ENCODE results near the gene ZNF516. TPM values are rescaled to one million over a fixed set of nuclear protein-coding genes. Genes with fewer than 3 reads are reported as not detected.

Gene ZNF516
- total RNA-seq, 1 donor: 27.7 TPM

GRCh38 chr18:76437011-76437410 lies 58.0 kb downstream of the ZNF516 start:
- H3K9me3 ChIP-seq (ENCODE audit: low read depth, low read length): no peaks in the 10 kb centered on the region
- no peak overlapping the region for H3K4me3 ChIP-seq (ENCODE audit: low read length)
- H3K4me1 ChIP-seq (ENCODE audit: insufficient read depth, low read length): no peaks in the 10 kb centered on the region
- H3K27me3 ChIP-seq (ENCODE audit: insufficient read depth, low read length): no peaks in the 10 kb centered on the region

GRCh38 chr18:76436342-76436741 lies 58.7 kb downstream of the ZNF516 start:
- H3K27me3 ChIP-seq (ENCODE audit: insufficient read depth, low read length): no peaks in the 10 kb centered on the region

GRCh38 chr18:76435316-76435989 lies 59.6 kb downstream of the ZNF516 start:
- Histone ChIP-seq H3K27me3 (ENCODE audit: insufficient read depth, low read length) (no peaks in the 10 kb centered on the region), H3K4me1 (ENCODE audit: insufficient read depth, low read length) (no peaks in the 10 kb centered on the region), H3K4me3 (ENCODE audit: low read length) (no peak overlapping the region), H3K9me3 (ENCODE audit: low read depth, low read length) (no peaks in the 10 kb centered on the region)

More at GRCh38 chr18:76436342-76436741, 58.7 kb downstream of the ZNF516 start:
- no peaks in the 10 kb centered on the region for H3K4me1 ChIP-seq (ENCODE audit: insufficient read depth, low read length)
- no peak overlapping the region for H3K4me3 ChIP-seq (ENCODE audit: low read length)
- no peaks in the 10 kb centered on the region for H3K9me3 ChIP-seq (ENCODE audit: low read depth, low read length)

DNA sequence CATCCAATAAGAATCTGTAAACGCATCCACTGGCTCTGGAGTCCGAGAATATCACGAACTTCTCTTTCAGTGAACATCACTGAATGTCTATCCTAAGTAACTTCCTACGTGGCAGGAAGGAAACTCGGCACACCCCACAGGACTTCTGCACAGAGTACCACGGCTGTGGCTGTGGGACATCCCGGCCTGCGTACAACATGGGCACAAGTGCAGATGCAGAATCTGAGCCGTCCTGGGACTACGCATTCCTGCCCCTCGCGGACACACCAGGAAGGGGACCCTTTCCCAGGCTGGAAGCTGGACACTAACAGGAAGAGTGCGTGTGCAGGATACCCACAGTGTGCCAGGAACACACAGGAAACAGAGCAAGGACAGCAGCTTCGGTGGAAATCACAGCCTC lies 60.6 kb downstream of the ZNF516 start:
- H3K9me3 ChIP-seq (ENCODE audit: low read depth, low read length): no peaks in the 10 kb centered on the region
- no peaks in the 10 kb centered on the region for H3K27me3 ChIP-seq (ENCODE audit: insufficient read depth, low read length)
- H3K4me3 ChIP-seq (ENCODE audit: low read length): no peak overlapping the region
- H3K4me1 ChIP-seq (ENCODE audit: insufficient read depth, low read length): no peaks in the 10 kb centered on the region

GRCh38 chr18:76433788-76434187 lies 61.3 kb downstream of the ZNF516 start:
- Histone ChIP-seq H3K27me3 (ENCODE audit: insufficient read depth, low read length) (no peaks in the 10 kb centered on the region), H3K4me1 (ENCODE audit: insufficient read depth, low read length) (no peaks in the 10 kb centered on the region), H3K4me3 (ENCODE audit: low read length) (no peak overlapping the region), H3K9me3 (ENCODE audit: low read depth, low read length) (no peaks in the 10 kb centered on the region)

DNA sequence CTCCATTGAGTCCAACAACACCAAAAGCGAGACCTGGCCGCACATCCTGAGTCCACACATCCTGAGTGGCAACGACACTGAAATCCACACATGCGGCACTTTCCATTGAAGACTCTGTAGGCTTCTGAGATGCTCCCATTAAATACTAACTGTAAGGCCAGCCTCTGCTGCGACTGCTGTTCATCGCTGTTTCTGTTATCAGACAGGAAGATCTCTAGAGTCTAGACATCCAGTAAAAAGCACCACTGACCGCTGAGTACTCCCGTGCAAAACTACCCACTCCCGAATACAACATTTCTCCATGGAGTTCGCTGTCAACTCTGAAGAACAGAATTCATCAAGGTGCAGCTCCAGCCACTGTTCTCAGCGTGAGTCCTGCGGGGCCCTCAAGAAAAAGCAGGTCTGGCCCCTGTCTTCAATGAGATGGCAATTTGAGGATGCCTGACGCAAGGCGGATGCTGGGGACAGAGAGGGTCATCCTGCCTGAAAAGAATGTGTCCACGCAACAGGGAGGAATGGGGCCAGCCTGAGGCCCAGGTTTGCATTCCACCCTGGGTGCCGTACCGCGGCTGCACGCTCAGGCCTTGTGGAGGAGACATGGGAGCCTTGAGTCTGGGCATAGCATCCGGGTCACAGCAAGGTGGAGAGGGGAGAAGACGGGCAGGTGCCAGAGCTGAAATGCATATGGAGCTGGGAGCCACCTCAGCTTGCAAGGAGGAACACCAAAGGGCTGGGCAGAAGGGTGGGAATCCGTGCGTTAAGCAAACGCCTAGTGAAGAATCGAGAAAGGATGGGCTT lies 61.9 kb downstream of the ZNF516 start:
- Histone ChIP-seq H3K4me1 (ENCODE audit: insufficient read depth, low read length) (no peaks in the 10 kb centered on the region), H3K27me3 (ENCODE audit: insufficient read depth, low read length) (no peaks in the 10 kb centered on the region), H3K4me3 (ENCODE audit: low read length) (no peak overlapping the region), H3K9me3 (ENCODE audit: low read depth, low read length) (no peaks in the 10 kb centered on the region)

- no peaks in the 10 kb centered on the region for H3K4me1 ChIP-seq (ENCODE audit: insufficient read depth, low read length)
- no peak overlapping the region for H3K4me3 ChIP-seq (ENCODE audit: low read length)
- no peaks in the 10 kb centered on the region for H3K27me3 ChIP-seq (ENCODE audit: insufficient read depth, low read length)
- H3K9me3 ChIP-seq (ENCODE audit: low read depth, low read length): no peaks in the 10 kb centered on the region
Measured at GRCh38 chr18:76432274-76432755, 62.7 kb downstream of the ZNF516 start.

- H3K4me3 ChIP-seq (ENCODE audit: low read length): no peak overlapping the region
- peaks cover 2% of the 10 kb centered on the region for H3K4me1 ChIP-seq (ENCODE audit: insufficient read depth, low read length)
- no peaks in the 10 kb centered on the region for H3K9me3 ChIP-seq (ENCODE audit: low read depth, low read length)
- H3K27me3 ChIP-seq (ENCODE audit: insufficient read depth, low read length): no peaks in the 10 kb centered on the region
Measured at GRCh38 chr18:76431437-76432273, 63.4 kb downstream of the ZNF516 start.

DNA sequence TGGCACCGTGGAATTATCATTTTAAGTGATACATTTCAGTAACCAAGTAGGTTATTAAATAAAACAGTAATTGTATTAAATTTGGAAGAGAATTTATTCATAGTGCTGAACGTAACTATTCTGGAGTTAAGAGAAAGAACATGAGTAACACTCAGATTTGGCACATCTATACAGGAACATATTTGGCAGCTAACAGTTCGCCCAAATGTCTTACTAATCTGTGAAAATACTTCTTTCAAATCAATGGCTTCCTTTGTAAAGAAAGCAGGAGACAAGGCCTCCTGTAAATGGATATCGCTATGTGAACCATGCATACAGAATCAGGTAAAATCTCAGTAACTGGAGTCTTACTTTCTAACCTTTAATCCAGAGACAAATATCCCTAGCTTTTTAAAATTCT lies 64.4 kb downstream of the ZNF516 start:
- Histone ChIP-seq H3K9me3 (ENCODE audit: low read depth, low read length) (no peaks in the 10 kb centered on the region), H3K4me3 (ENCODE audit: low read length) (no peak overlapping the region), H3K27me3 (ENCODE audit: insufficient read depth, low read length) (no peaks in the 10 kb centered on the region), H3K4me1 (ENCODE audit: insufficient read depth, low read length) (peaks cover 3% of the 10 kb centered on the region)

GRCh38 chr18:76429262-76430126 lies 65.5 kb downstream of the ZNF516 start:
- Histone ChIP-seq H3K4me3 (ENCODE audit: low read length) (no peak overlapping the region), H3K4me1 (ENCODE audit: insufficient read depth, low read length) (peaks cover 3% of the 10 kb centered on the region), H3K9me3 (ENCODE audit: low read depth, low read length) (no peaks in the 10 kb centered on the region), H3K27me3 (ENCODE audit: insufficient read depth, low read length) (no peaks in the 10 kb centered on the region)

DNA sequence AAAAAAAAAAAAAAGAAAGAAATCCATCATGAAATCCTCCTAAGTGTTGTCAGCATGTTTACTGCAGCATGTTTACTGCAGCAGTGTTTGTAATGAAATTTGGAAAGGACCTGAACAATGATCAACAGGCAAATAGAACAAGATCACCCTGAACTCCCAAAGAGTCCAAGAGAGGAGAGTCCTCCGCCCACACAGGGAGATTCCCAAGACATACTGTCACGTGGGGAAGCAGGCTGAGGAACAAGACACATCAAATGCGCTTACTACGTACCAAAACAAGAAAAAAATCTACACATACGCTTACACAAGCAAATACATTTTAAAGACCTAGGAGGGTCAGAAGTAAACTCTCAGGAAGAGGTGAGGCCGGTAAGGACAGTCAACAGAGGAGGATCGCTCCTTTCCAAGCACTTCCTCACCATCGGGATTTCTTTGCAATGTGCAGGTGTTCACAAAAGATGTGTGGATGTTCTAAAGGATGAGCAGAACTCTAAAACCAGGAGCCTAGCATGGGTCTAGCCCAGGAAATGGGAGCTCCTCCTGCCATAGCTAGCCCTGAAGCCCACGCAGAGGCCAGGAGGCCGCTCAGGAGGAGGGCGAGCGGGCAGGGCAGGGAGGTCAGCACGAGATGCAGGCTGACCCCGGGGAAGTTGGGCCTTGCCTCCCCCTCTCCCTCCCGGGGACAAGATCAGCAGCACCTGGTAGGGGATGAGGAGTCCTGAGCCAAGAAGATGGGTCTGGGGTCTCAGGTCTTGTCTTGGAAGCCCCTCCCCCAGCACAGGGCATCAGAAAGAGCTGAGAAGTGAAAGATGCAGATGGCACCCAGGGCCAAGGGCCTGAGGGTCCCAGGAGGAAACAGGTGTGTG lies 66.4 kb downstream of the ZNF516 start:
- peaks cover 3% of the 10 kb centered on the region for H3K4me1 ChIP-seq (ENCODE audit: insufficient read depth, low read length)
- no peak overlapping the region for H3K4me3 ChIP-seq (ENCODE audit: low read length)

DNA sequence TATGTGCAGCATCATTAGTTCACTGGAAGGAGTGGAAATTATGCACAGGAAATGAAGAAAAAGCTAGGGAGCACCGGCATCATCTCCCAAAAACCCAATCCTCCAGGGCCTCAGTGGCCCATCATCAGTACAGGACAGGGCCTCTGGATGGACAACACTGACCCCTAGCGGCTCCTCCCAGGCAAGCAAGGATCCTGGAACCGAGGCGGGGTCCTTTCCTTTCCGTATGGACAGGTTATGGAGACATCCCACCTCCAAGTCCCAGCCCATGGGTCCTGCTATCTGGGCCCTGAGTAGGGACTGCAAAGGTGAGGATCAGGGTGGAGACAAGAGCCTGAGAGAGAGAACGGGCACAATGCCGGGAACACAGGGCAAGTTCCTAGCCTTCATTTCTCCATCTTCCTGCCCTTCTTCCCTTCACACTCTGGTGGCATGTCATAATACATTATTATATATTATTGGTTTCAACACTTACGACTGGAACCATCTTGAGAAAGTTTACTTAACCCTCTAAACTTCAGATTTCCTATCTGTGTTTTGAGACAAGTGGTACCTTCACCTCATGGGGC lies 68.2 kb downstream of the ZNF516 start:
- no peaks in the 10 kb centered on the region for H3K27me3 ChIP-seq (ENCODE audit: insufficient read depth, low read length)
- H3K9me3 ChIP-seq (ENCODE audit: low read depth, low read length): no peaks in the 10 kb centered on the region
- no peak overlapping the region for H3K4me3 ChIP-seq (ENCODE audit: low read length)
- peaks cover 3% of the 10 kb centered on the region for H3K4me1 ChIP-seq (ENCODE audit: insufficient read depth, low read length)

More for the DNA sequence above, 66.4 kb downstream of the ZNF516 start:
- Histone ChIP-seq H3K9me3 (ENCODE audit: low read depth, low read length) (no peaks in the 10 kb centered on the region), H3K27me3 (ENCODE audit: insufficient read depth, low read length) (no peaks in the 10 kb centered on the region)

Measured in mononuclear cell (primary cell).